OCI-LY3 (cell line): ENCODE measurements around the gene CPLX1.

Source experiments
- H2AFZ ChIP-seq: fragments of 200-600, 300-600 bp; shearing (Covaris generic); 2 replicates; pipeline ENCODE4 v1.6.0; 2014; ENCODE audit warnings: antibody characterized with exemption, low read depth, low read length
- H3K27ac ChIP-seq: fragments of 200-600, 300-600 bp; sonication (generic); 2 replicates; pipeline ENCODE4 v1.5.1; 2014; ENCODE audit warnings: mild to moderate bottlenecking, low read length, moderate library complexity, mixed read lengths
- H3K27me3 ChIP-seq: fragments of 200-600, 300-600 bp; sonication (generic); 2 replicates; pipeline ENCODE4 v1.6.1; 2014; ENCODE audit warnings: low read depth, low read length, mixed read lengths
- H3K36me3 ChIP-seq: fragments of 200-600, 300-600 bp; sonication (generic); replicated peaks from 2 replicates; pipeline ENCODE3; 2014; ENCODE audit warnings: low read depth, low read length, mixed read lengths
- H3K4me1 ChIP-seq: fragments of 300-600, 200-600 bp; sonication (generic); 2 replicates; pipeline ENCODE4 v1.6.1; 2014; ENCODE audit warnings: low read length, mixed read lengths
- H3K4me2 ChIP-seq: fragments of 200-600, 300-600 bp; sonication (generic); 2 replicates; pipeline ENCODE4 v1.6.1; 2014; ENCODE audit warnings: low read length, mixed read lengths
- H3K4me3 ChIP-seq: fragments of 300-600, 200-600 bp; sonication (generic); 2 replicates; pipeline ENCODE4 v1.5.1; 2014; ENCODE audit warnings: antibody characterized with exemption, mild to moderate bottlenecking, low read length, moderate library complexity
- H3K79me2 ChIP-seq: fragments of 300-600, 200-600 bp; shearing (Covaris generic); 2 replicates; pipeline ENCODE4 v1.6.1; 2014; ENCODE audit warnings: mild to moderate bottlenecking, low read length, mixed read lengths
- H3K9ac ChIP-seq: fragments of 300-600, 200-600 bp; shearing (Covaris generic); 2 replicates; pipeline ENCODE4 v1.6.0; 2014; ENCODE audit warnings: mild to moderate bottlenecking, low read length, moderate library complexity
- H3K9me3 ChIP-seq: fragments of 200-600, 300-600 bp; shearing (Covaris generic); 2 replicates; pipeline ENCODE4 v1.6.1; 2014; ENCODE audit warnings: low read length, mixed read lengths; ENCODE audit not compliant: insufficient read depth
- H4K20me1 ChIP-seq: fragments of 200-600, 300-600 bp; sonication (generic); 2 replicates; pipeline ENCODE4 v1.6.1; 2016; ENCODE audit warnings: low read length, mixed read lengths; ENCODE audit not compliant: insufficient read depth
- CTCF ChIP-seq: fragments of 200-600, 300-600 bp; sonication (generic); IDR thresholded peaks from 2 replicates; pipeline ENCODE4 v1.5.1; 2014; ENCODE audit warnings: antibody characterized with exemption, low read length, low read depth
- EZH2phosphoT487 ChIP-seq: fragments of 200-600 bp; shearing (Covaris generic); IDR thresholded peaks from 2 replicates; pipeline ENCODE4 v1.6.1; 2018; ENCODE audit warnings: antibody characterized with exemption, mixed run types, low read depth

CPLX1 gene

GRCh38 chr4:855880-856224 is 29.9 kb upstream of the CPLX1 start:
- H3K27ac ChIP-seq, result no peak overlapping the region
- no peaks in the 10 kb centered on the region for H3K4me1 ChIP-seq
- no peak overlapping the region for H3K9ac ChIP-seq
- no peaks in the 10 kb centered on the region for H3K27me3 ChIP-seq
- H3K4me2 ChIP-seq, result no peak overlapping the region
- no peak overlapping the region for H3K4me3 ChIP-seq
- TF ChIP-seq EZH2phosphoT487 (no peak), CTCF (no peak)
- peaks cover 38% of the 10 kb centered on the region for H3K36me3 ChIP-seq
- H3K79me2 ChIP-seq, result no peaks in the 10 kb centered on the region
- no peak overlapping the region for H2AFZ ChIP-seq
- H3K9me3 ChIP-seq, result no peaks in the 10 kb centered on the region
- no peaks in the 10 kb centered on the region for H4K20me1 ChIP-seq

- Histone ChIP-seq H3K4me2 (no peak overlapping the region), H2AFZ (no peak overlapping the region), H3K4me3 (no peak overlapping the region), H3K36me3 (peaks cover 37% of the 10 kb centered on the region), H3K79me2 (no peaks in the 10 kb centered on the region), H3K27me3 (no peaks in the 10 kb centered on the region), H3K4me1 (no peaks in the 10 kb centered on the region), H3K27ac (no peak overlapping the region), H3K9me3 (no peaks in the 10 kb centered on the region), H3K9ac (no peak overlapping the region), H4K20me1 (no peaks in the 10 kb centered on the region)
- TF ChIP-seq CTCF (no peak), EZH2phosphoT487 (no peak)
Measured at GRCh38 chr4:854356-854755, 28.4 kb upstream of the CPLX1 start.

GRCh38 chr4:853416-853781 is 27.5 kb upstream of the CPLX1 start:
- Histone ChIP-seq H3K4me1 (no peaks in the 10 kb centered on the region), H3K27me3 (no peaks in the 10 kb centered on the region), H3K9me3 (no peaks in the 10 kb centered on the region), H4K20me1 (no peaks in the 10 kb centered on the region), H2AFZ (no peak overlapping the region), H3K27ac (no peak overlapping the region), H3K36me3 (peaks cover 31% of the 10 kb centered on the region), H3K4me2 (no peak overlapping the region), H3K9ac (no peak overlapping the region), H3K79me2 (no peaks in the 10 kb centered on the region), H3K4me3 (no peak overlapping the region)
- no peak for TF ChIP-seq EZH2phosphoT487
- no peak for TF ChIP-seq CTCF

- no peak for TF ChIP-seq CTCF
- TF ChIP-seq EZH2phosphoT487, result no peak
- Histone ChIP-seq H2AFZ (no peak overlapping the region), H3K27me3 (no peaks in the 10 kb centered on the region), H3K27ac (no peak overlapping the region), H3K79me2 (no peaks in the 10 kb centered on the region), H3K4me1 (no peaks in the 10 kb centered on the region), H3K9me3 (no peaks in the 10 kb centered on the region), H3K4me2 (no peak overlapping the region), H3K36me3 (peaks cover 27% of the 10 kb centered on the region), H3K9ac (no peak overlapping the region), H3K4me3 (no peak overlapping the region), H4K20me1 (no peaks in the 10 kb centered on the region)
Measured at GRCh38 chr4:851701-852430, 25.9 kb upstream of the CPLX1 start.
